ENCODE results near the gene SP1.
A peak's percentile ranks its signal among the peaks of the same experiment; 100 is the strongest.
"Not testable (repeated sequence)": the region's sequence is repeated elsewhere in the genome, so short reads cannot be mapped to it uniquely, and the experiment has no call there.

Gene SP1

GRCh38 chr12:53439582-53439981, 59.6 kb downstream of the SP1 start:
- peaks cover 29% of the 10 kb centered on the region for H3K36me3 Mint-ChIP-seq (ENCODE audit: low read depth)
- not testable (repeated sequence) for H3K4me3 Mint-ChIP-seq, H3K9me3 Mint-ChIP-seq, H3K27ac Mint-ChIP-seq, DNase-seq, H3K27me3 Mint-ChIP-seq
- H3K4me1 Mint-ChIP-seq (ENCODE audit: low read depth): peaks cover 21% of the 10 kb centered on the region

- peak; percentile 97 for DNase-seq
- peaks cover 38% of the 10 kb centered on the region for H3K4me1 Mint-ChIP-seq (ENCODE audit: low read depth)
- no peaks in the 10 kb centered on the region for H3K9me3 Mint-ChIP-seq
- H3K27ac Mint-ChIP-seq: peak within 1 kb of the TSS; percentile 95
- H3K36me3 Mint-ChIP-seq (ENCODE audit: low read depth): peaks cover 46% of the 10 kb centered on the region
- H3K27me3 Mint-ChIP-seq: no peaks in the 10 kb centered on the region
- H3K4me3 Mint-ChIP-seq: peak within 1 kb of the TSS; percentile 94
These were observed 61.3 kb downstream of the SP1 start, which contains the start of gene PRR13 for GRCh38 chr12:53441040-53441833. TSS of gene PRR13 (plus strand) at chr12:53441734. CDS start at chr12:53442715, 981 bp downstream.

GRCh38 chr12:53443955-53444354, 64.0 kb downstream of the SP1 start:
- peaks cover 43% of the 10 kb centered on the region for H3K4me1 Mint-ChIP-seq (ENCODE audit: low read depth)
- DNase-seq: no peak
- H3K36me3 Mint-ChIP-seq (ENCODE audit: low read depth): peaks cover 68% of the 10 kb centered on the region
- peak overlapping the region; percentile 85 for H3K27ac Mint-ChIP-seq
- H3K4me3 Mint-ChIP-seq: peak overlapping the region; percentile 94
- H3K9me3 Mint-ChIP-seq: no peaks in the 10 kb centered on the region
- no peaks in the 10 kb centered on the region for H3K27me3 Mint-ChIP-seq

- Mint-ChIP-seq H3K4me3 (peak overlapping the region; percentile 49), H3K27ac (peak overlapping the region; percentile 85), H3K4me1 (ENCODE audit: low read depth) (peaks cover 43% of the 10 kb centered on the region), H3K36me3 (ENCODE audit: low read depth) (peaks cover 68% of the 10 kb centered on the region)
- DNase-seq, H3K27me3 Mint-ChIP-seq, H3K9me3 Mint-ChIP-seq: not testable (repeated sequence)
These were observed 64.8 kb downstream of the SP1 start for GRCh38 chr12:53444593-53445325.

GRCh38 chr12:53450936-53451335, 71.0 kb downstream of the SP1 start:
- no peak for DNase-seq
- Mint-ChIP-seq H3K4me1 (ENCODE audit: low read depth) (peaks cover 45% of the 10 kb centered on the region), H3K9me3 (no peaks in the 10 kb centered on the region), H3K4me3 (no peak overlapping the region), H3K27ac (peak overlapping the region; percentile 47), H3K27me3 (no peaks in the 10 kb centered on the region), H3K36me3 (ENCODE audit: low read depth) (peaks cover 70% of the 10 kb centered on the region)

- Mint-ChIP-seq H3K9me3 (no peaks in the 10 kb centered on the region), H3K36me3 (ENCODE audit: low read depth) (peaks cover 70% of the 10 kb centered on the region), H3K27me3 (no peaks in the 10 kb centered on the region), H3K4me3 (peak within 1 kb of the TSS; percentile 95), H3K4me1 (ENCODE audit: low read depth) (peaks cover 43% of the 10 kb centered on the region), H3K27ac (peak within 1 kb of the TSS; percentile 99)
- peak; percentile 97 for DNase-seq
These were observed 71.7 kb downstream of the SP1 start, which contains the start of gene PCBP2 for GRCh38 chr12:53451661-53452158. TSS of gene PCBP2 (plus strand) at chr12:53452102. CDS start at chr12:53454801, 2,699 bp downstream.

- Mint-ChIP-seq H3K27ac (peak overlapping the region; percentile 99), H3K36me3 (ENCODE audit: low read depth) (peaks cover 71% of the 10 kb centered on the region), H3K4me1 (ENCODE audit: low read depth) (peaks cover 46% of the 10 kb centered on the region), H3K9me3 (no peaks in the 10 kb centered on the region), H3K4me3 (peak overlapping the region; percentile 95), H3K27me3 (no peaks in the 10 kb centered on the region)
- DNase-seq: peak; percentile 88
These were observed 72.4 kb downstream of the SP1 start for GRCh38 chr12:53452159-53453077.

GRCh38 chr12:53453953-53454640, 74.1 kb downstream of the SP1 start:
- peak overlapping the region; percentile 99 for H3K27ac Mint-ChIP-seq
- H3K4me3 Mint-ChIP-seq: peak overlapping the region; percentile 95
- DNase-seq: no peak
- H3K9me3 Mint-ChIP-seq: no peaks in the 10 kb centered on the region
- H3K36me3 Mint-ChIP-seq (ENCODE audit: low read depth): peaks cover 75% of the 10 kb centered on the region
- H3K4me1 Mint-ChIP-seq (ENCODE audit: low read depth): peaks cover 53% of the 10 kb centered on the region
- H3K27me3 Mint-ChIP-seq: no peaks in the 10 kb centered on the region

- no peaks in the 10 kb centered on the region for H3K9me3 Mint-ChIP-seq
- H3K36me3 Mint-ChIP-seq (ENCODE audit: low read depth): peaks cover 81% of the 10 kb centered on the region
- peak overlapping the region; percentile 95 for H3K4me3 Mint-ChIP-seq
- peaks cover 57% of the 10 kb centered on the region for H3K4me1 Mint-ChIP-seq (ENCODE audit: low read depth)
- no peak for DNase-seq
- H3K27ac Mint-ChIP-seq: peak overlapping the region; percentile 99
- no peaks in the 10 kb centered on the region for H3K27me3 Mint-ChIP-seq
These were observed 74.7 kb downstream of the SP1 start for GRCh38 chr12:53454707-53455106.

- DNase-seq: no peak
- Mint-ChIP-seq H3K4me3 (peak overlapping the region; percentile 15), H3K36me3 (ENCODE audit: low read depth) (peaks cover 93% of the 10 kb centered on the region), H3K4me1 (ENCODE audit: low read depth) (peaks cover 63% of the 10 kb centered on the region), H3K27ac (peak overlapping the region; percentile 75), H3K27me3 (no peaks in the 10 kb centered on the region), H3K9me3 (no peaks in the 10 kb centered on the region)
These were observed 76.8 kb downstream of the SP1 start for GRCh38 chr12:53456654-53457366.

GRCh38 chr12:53459097-53459496, 79.1 kb downstream of the SP1 start:
- Mint-ChIP-seq H3K4me3 (no peak overlapping the region), H3K27me3 (no peaks in the 10 kb centered on the region), H3K27ac (peak overlapping the region; percentile 68), H3K36me3 (ENCODE audit: low read depth) (peaks cover 98% of the 10 kb centered on the region), H3K9me3 (no peaks in the 10 kb centered on the region), H3K4me1 (ENCODE audit: low read depth) (peaks cover 71% of the 10 kb centered on the region)
- DNase-seq: no peak

GRCh38 chr12:53461059-53461458, 81.1 kb downstream of the SP1 start:
- no peaks in the 10 kb centered on the region for H3K9me3 Mint-ChIP-seq
- peaks cover 98% of the 10 kb centered on the region for H3K36me3 Mint-ChIP-seq (ENCODE audit: low read depth)
- H3K27ac Mint-ChIP-seq: peak overlapping the region; percentile 86
- no peak for DNase-seq
- no peaks in the 10 kb centered on the region for H3K27me3 Mint-ChIP-seq
- H3K4me1 Mint-ChIP-seq (ENCODE audit: low read depth): peaks cover 66% of the 10 kb centered on the region
- no peak overlapping the region for H3K4me3 Mint-ChIP-seq

GRCh38 chr12:53461591-53461990, 81.6 kb downstream of the SP1 start:
- H3K27ac Mint-ChIP-seq: peak overlapping the region; percentile 29
- DNase-seq: no peak
- H3K4me3 Mint-ChIP-seq: no peak overlapping the region
- H3K27me3 Mint-ChIP-seq: no peaks in the 10 kb centered on the region
- peaks cover 98% of the 10 kb centered on the region for H3K36me3 Mint-ChIP-seq (ENCODE audit: low read depth)
- H3K4me1 Mint-ChIP-seq (ENCODE audit: low read depth): peaks cover 69% of the 10 kb centered on the region
- H3K9me3 Mint-ChIP-seq: no peaks in the 10 kb centered on the region
